ENCODE results near the gene PITX1.
"Not testable (repeated sequence)": the region's sequence is repeated elsewhere in the genome, so short reads cannot be mapped to it uniquely, and the experiment has no call there.

PITX1 gene

GRCh38 chr5:135033901-135034235 lies at the start of gene PITX1:
PITX1 (minus strand) TSS chr5:135034228; CDS start chr5:135033881, 347 bp downstream.
- DNase-seq (ENCODE audit: low spot score) = no peak

DNA sequence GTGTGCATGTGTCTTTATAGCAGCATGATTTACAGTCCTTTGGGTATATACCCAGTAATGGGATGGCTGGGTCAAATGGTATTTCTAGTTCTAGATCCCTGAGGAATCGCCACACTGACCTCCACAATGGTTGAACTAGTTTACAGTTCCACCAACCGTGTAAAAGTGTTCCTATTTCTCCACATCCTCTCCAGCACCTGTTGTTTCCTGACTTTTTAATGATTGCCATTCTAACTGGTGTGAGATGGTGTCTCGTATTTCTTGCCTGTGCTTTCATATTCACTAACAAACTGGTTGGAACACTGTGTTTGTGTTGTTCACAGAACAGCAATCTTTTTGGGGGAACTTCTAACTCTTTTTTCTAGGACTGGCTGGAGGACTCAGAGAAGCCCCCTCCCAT lies 49.3 kb upstream of the PITX1 start:
- DNase-seq (ENCODE audit: low spot score) = not testable (repeated sequence)

- no peak for DNase-seq (ENCODE audit: low spot score)
These were observed 47.2 kb upstream of the PITX1 start for GRCh38 chr5:135081240-135081639.

- DNase-seq (ENCODE audit: low spot score) = no peak
These were observed 45.7 kb upstream of the PITX1 start for GRCh38 chr5:135079760-135080159.

- no peak for DNase-seq (ENCODE audit: low spot score)
These were observed 45.2 kb upstream of the PITX1 start for GRCh38 chr5:135079099-135079681.

- no peak for DNase-seq (ENCODE audit: low spot score)
These were observed 42.8 kb upstream of the PITX1 start for GRCh38 chr5:135076801-135077200.

DNA sequence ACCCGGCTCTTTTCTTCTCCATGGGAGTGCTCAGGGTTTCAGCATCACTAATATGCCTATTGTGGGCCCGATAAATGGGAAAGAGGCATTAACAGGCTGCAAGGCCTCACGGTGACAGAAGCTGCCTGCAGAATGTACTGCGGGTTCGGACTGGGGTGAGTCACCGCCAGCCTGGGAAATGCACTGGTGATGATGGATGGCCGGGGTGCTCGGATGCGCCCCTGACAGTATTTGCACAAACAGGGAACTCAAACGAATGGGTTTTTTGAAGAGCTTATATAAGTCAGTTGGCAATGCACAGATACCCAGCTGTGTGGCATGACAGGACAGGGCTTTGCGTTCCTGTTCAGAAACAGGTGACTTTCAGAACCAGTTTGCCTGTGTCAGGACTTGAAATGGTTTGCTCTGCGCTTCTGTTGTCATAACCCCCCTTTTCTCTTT lies 42.0 kb upstream of the PITX1 start:
- DNase-seq (ENCODE audit: low spot score) = no peak

- DNase-seq (ENCODE audit: low spot score) = no peak
These were observed 41.6 kb upstream of the PITX1 start for GRCh38 chr5:135075621-135076020.

- DNase-seq (ENCODE audit: low spot score) = no peak
These were observed 39.8 kb upstream of the PITX1 start for GRCh38 chr5:135073761-135074345.

- no peak for DNase-seq (ENCODE audit: low spot score)
These were observed 38.6 kb upstream of the PITX1 start for GRCh38 chr5:135072387-135073281.

DNA sequence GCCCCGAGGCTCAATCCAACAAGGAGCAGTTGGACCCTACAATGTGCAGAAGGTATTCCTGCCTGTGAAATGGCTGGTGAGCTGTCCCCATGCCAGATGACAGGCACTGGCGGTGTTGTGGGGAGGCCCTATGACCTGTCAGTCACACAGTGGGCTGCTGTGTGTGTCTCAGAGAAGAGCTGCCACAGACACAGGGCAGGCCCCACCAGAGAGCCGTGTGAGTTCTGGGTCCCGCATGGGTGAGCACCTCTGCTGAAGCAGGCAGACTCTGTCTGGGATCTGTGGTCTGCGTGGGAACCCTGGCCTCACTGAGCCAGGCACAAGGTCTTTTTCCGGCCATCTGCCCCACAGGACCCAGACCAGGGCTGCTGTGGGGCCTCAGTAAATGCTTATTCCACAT lies 37.3 kb upstream of the PITX1 start:
- DNase-seq (ENCODE audit: low spot score) = no peak

- no peak for DNase-seq (ENCODE audit: low spot score)
These were observed 36.0 kb upstream of the PITX1 start for GRCh38 chr5:135069895-135070657.

- DNase-seq (ENCODE audit: low spot score) = no peak
These were observed 35.2 kb upstream of the PITX1 start for GRCh38 chr5:135069016-135069770.

DNA sequence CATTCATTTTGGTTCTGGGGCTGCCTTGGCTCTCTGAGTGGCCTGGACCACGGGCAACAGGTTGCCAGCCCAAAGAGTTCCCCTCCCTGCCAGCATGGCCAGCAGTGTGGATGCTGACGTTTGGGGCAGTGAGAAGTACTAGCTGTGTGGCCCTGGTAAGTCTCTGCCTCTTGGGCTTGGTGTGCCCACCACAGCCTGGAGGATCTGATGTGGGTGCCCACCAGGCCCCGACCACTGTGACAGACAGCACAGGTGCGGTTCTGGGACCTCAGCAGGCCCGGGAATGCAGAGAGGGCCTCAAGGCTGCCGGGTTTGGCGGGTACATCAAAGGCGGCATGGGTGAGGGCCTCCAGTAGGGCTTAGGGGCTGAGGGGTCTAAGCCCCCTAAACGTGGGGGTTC lies 33.6 kb upstream of the PITX1 start:
- DNase-seq (ENCODE audit: low spot score) = no peak

DNA sequence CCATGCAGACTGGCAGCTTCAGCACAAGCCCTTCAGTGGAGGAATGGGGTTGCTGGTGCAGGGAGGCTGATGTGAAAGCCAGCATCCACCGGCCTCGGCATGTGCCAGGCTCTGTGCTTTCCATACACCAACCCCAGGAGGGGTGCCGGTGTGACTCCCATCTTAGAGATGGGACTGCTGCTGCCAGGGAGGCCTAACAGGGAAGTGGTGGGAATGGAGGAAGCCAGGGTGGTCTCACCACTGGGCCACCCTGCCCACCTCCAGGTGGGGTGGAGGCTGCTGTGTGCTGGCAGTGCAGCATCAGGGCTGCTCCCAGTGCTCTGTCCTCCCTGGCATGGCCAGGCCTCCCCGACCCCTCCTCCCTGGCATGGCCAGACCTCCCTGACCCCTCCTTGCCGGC lies 32.8 kb upstream of the PITX1 start:
- no peak for DNase-seq (ENCODE audit: low spot score)

DNA sequence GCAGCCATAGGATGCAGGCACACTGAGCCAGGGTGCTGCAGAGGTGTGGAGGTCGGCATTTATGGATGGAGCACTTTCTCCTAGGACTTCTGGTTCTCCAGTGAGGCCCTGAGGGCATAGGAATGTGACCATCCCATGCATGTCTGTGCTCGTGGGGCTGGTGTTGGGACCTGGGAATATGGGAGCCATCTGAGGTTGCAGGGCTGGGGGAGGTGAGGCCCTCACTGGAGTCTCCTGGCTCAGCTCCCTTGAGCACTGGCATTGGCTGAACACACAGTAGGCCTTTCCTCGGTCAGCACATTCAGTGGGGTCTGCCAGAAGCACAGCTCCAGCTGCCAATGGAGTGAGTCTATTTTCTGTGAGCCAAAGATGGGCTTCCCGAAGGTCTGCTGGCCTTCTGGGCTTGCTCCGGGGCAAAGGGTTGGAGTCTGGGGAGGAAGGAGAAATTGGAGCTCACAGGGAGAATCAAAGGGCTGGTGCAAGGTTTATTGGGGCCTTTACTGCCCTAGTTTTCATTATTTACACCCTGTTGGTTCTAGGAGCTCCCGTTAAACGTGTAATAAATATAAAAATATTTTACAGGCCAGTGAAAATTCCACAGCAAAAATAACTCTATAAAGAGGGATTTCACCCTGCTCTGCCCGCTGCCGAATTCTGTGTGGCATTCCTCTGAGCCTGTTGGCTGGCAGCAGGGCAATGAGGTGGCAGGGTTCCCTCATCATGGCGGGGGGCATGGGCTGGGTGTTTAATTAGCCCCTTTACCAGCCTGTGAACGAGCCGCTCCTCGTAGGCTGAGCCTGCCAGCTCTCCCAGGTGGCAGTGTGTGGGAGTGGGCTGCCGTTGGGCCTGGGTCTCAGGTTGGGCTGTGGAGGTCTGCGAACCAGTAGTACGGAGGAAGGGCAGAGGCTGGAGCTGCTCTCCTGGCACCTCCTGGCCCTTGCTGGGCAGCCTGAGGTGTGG lies 31.6 kb upstream of the PITX1 start:
- DNase-seq (ENCODE audit: low spot score) = no peak

- no peak for DNase-seq (ENCODE audit: low spot score)
These were observed 30.2 kb upstream of the PITX1 start for GRCh38 chr5:135064235-135064570.

DNA sequence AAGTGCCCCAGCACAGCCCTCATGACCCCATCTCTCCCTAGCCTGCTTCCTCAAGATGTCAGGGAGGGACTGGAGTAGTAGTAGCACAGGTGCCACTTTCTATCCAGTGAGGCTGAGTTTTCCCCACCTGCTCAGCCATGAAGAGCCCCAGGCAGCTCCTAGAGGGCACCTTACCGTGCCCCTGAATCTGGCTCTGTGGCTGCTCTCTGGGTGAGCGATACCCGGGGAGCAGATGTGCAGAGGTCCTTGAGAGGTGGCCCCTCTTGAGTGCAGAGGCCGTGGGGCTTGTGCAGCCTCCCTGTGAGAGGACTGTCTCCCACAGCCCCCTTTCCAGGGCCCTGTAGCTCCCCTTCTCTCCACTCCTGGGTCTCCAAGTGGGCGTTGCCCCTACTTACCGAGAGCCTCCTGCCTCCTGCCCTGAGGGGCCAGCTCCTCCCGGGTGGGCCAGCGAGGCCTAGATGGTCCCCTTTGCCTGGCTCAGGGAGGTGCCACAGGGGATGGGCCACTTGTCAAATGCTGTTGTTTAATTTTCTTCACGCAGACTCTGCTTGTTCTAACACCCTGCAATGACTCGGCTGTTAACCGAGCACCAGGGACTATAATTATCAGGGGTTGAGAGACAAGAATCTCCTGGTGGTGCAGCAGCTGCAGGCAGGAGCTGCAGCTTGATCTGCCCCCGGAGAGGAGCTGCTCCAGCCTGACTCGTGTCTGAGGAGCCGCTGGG lies 29.6 kb upstream of the PITX1 start:
- DNase-seq (ENCODE audit: low spot score) = no peak

- DNase-seq (ENCODE audit: low spot score) = no peak
These were observed 29.0 kb upstream of the PITX1 start for GRCh38 chr5:135063056-135063445.
